DND-41 (cell line): Measurements from ENCODE around the gene RAI1.

Source experiments
- ATAC-seq: fragments of 200-7000 bp; cut with Tn5 transposase; 3 replicates; pipeline ENCODE4 v1.9.1; 2021; ENCODE audit warnings: low read depth; ENCODE audit not compliant: insufficient read depth
- DNase-seq: peaks from one replicate; pipeline ENCODE4 v3.0.0-alpha.2; 2020
- H2AFZ ChIP-seq: 2 replicates; pipeline ENCODE4 v1.6.0; 2012; ENCODE audit warnings: low read depth, low read length
- H3K27ac ChIP-seq: 2 replicates; pipeline ENCODE4 v1.5.1; 2012; ENCODE audit warnings: low read length, inconsistent platforms
- H3K27me3 ChIP-seq: fragments of 200-600 bp; sonication (generic); 2 replicates; pipeline ENCODE4 v1.6.0; 2012; ENCODE audit warnings: low read length, mild to moderate bottlenecking, inconsistent platforms; ENCODE audit not compliant: insufficient read depth, poor library complexity
- H3K36me3 ChIP-seq: 2 replicates; pipeline ENCODE4 v1.5.1; 2012; ENCODE audit warnings: low read length, inconsistent platforms; ENCODE audit not compliant: insufficient read depth
- H3K4me1 ChIP-seq: 2 replicates; pipeline ENCODE4 v1.5.1; 2012; ENCODE audit warnings: mild to moderate bottlenecking, low read length; ENCODE audit not compliant: insufficient read depth
- H3K4me2 ChIP-seq: 2 replicates; pipeline ENCODE4 v1.6.0; 2012; ENCODE audit warnings: mild to moderate bottlenecking, moderate library complexity, low read length, inconsistent platforms; ENCODE audit not compliant: insufficient read depth
- H3K4me3 ChIP-seq, 2 experiments: fragments of 200-600 bp in 1 of 2; shearing (Covaris generic) in 1 of 2; 2 replicates each; pipeline ENCODE4 v1.5.1; 2012 to 2016; ENCODE audit warnings: inconsistent platforms in 2 of 2, low read length in 2 of 2, mild to moderate bottlenecking in 2 of 2, low read depth in 1 of 2, moderate library complexity in 1 of 2
- H3K79me2 ChIP-seq: 2 replicates; pipeline ENCODE4 v1.6.0; 2012; ENCODE audit warnings: low read length, inconsistent platforms; ENCODE audit not compliant: insufficient read depth
- H3K9ac ChIP-seq: 2 replicates; pipeline ENCODE4 v1.6.0; 2012; ENCODE audit warnings: low read depth, mild to moderate bottlenecking, inconsistent platforms, low read length, moderate library complexity
- H3K9me3 ChIP-seq: 2 replicates; pipeline ENCODE4 v1.5.1; 2012; ENCODE audit warnings: low read length, moderate library complexity, mild to moderate bottlenecking, inconsistent platforms; ENCODE audit not compliant: insufficient read depth, severe bottlenecking
- H4K20me1 ChIP-seq: 2 replicates; pipeline ENCODE4 v1.6.0; 2012; ENCODE audit warnings: low read length; ENCODE audit not compliant: insufficient read depth
- EZH2 ChIP-seq: IDR thresholded peaks from 3 replicates; pipeline ENCODE4 v1.6.1; 2012; ENCODE audit warnings: borderline replicate concordance, low read depth, mild to moderate bottlenecking, moderate library complexity, low read length, inconsistent platforms; ENCODE audit not compliant: severe bottlenecking
- TF ChIP-seq, protein P1 (sequence below): IDR thresholded peaks from 2 replicates; pipeline ENCODE4 v1.5.1; 2012; ENCODE audit warnings: borderline replicate concordance, low read length, moderate library complexity, mild to moderate bottlenecking; ENCODE audit not compliant: poor library complexity, severe bottlenecking; ENCODE audit errors: extremely low read depth

Gene RAI1

DNA sequence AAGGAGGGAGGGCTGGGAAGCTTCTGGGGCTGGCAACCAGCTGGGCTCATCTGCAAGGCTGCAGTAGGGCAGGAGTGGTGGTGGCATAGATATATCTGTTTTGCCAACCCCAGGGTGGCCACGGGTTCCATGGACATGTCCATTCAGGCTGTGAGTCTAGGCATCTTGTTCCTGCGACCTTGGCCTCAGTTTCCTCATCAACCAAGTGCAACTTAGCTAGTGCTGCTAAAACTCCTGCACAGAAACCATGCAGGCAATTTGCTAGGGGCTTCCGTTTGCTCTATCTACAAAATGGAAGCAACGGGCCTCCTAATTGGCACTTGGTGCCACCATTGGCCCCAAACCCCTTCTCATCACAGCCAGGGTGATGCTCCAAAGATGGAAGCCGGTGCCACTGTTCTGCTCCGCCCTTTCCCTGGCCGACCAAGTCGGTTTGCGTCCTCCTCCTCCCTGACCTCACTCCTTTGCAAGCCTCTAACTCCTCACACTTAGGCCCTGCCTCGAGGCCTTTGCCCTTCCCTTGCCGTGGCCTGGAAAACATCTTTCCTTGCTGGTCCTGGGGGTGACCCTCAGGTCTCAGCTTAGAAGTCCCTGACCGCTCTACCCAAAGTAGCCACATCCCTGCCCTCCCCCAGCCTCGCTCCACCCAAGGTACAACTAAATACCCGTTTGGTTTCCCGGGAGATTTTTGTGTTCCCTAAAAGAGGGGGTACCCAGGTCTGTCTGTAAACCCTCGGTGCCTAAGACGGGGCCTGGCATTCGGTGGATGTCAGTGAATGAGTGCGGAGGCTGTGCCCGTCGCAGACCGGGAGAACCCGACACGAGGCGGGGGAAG is 154.4 kb downstream of the RAI1 start:
- TF ChIP-seq, protein P1, sequence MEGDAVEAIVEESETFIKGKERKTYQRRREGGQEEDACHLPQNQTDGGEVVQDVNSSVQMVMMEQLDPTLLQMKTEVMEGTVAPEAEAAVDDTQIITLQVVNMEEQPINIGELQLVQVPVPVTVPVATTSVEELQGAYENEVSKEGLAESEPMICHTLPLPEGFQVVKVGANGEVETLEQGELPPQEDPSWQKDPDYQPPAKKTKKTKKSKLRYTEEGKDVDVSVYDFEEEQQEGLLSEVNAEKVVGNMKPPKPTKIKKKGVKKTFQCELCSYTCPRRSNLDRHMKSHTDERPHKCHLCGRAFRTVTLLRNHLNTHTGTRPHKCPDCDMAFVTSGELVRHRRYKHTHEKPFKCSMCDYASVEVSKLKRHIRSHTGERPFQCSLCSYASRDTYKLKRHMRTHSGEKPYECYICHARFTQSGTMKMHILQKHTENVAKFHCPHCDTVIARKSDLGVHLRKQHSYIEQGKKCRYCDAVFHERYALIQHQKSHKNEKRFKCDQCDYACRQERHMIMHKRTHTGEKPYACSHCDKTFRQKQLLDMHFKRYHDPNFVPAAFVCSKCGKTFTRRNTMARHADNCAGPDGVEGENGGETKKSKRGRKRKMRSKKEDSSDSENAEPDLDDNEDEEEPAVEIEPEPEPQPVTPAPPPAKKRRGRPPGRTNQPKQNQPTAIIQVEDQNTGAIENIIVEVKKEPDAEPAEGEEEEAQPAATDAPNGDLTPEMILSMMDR: no peak
- no peak for TF ChIP-seq EZH2
- H3K9me3 ChIP-seq: no peaks in the 10 kb centered on the region
- H3K4me1 ChIP-seq: peaks cover 44% of the 10 kb centered on the region
- H4K20me1 ChIP-seq: peaks cover 6% of the 10 kb centered on the region; the same call in 1 of the 2 replicates
- peak overlapping the region; percentile 53 for H3K27ac ChIP-seq
- H2AFZ ChIP-seq: peak overlapping the region; percentile 66
- H3K79me2 ChIP-seq: peaks cover 17% of the 10 kb centered on the region
- no peak for ATAC-seq
- H3K4me2 ChIP-seq: peak overlapping the region; percentile 82
- H3K36me3 ChIP-seq: peaks cover 4% of the 10 kb centered on the region; the same call in 1 of the 2 replicates
- no peak for DNase-seq
- no peaks in the 10 kb centered on the region for H3K27me3 ChIP-seq
- peak overlapping the region; percentile 79 for H3K9ac ChIP-seq
- H3K4me3 ChIP-seq: peak overlapping the region in 1 of 2 experiments; percentile 76; a peak in 3 of 4 replicates

DNA sequence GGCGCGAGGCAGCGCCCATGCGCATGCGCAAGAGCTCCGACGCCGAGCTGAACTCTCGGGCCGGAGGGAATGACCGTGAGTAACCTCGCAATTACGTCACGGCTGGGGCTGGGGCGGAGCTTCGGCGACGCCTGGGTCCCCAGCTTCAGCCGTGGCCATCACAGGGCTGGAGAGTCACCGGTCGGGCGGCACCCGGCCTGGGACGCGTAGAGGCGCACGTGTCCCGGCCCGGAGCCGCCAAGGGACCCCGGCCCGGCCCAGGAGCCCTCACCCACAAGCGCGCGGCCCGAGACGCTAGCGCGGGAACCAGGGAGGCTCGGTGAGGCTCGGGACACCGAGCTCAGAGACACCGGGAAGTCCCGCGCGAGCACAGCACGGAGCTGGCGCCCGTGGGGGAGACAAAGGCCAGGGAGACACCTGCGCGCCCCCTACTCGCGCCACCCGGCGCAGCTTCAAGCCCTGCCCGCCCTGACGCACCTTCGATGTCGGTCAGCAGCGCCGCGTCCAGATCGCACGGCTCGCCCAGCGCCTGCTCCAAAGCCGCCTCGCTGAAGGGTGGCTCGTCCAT is 155.1 kb downstream of the RAI1 start:
- Histone ChIP-seq H3K9ac (peak overlapping the region; percentile 79), H3K27ac (peak overlapping the region; percentile 53), H3K9me3 (no peaks in the 10 kb centered on the region), H3K4me2 (peak overlapping the region; percentile 82), H3K79me2 (peaks cover 17% of the 10 kb centered on the region), H3K4me1 (peaks cover 44% of the 10 kb centered on the region), H4K20me1 (peaks cover 3% of the 10 kb centered on the region; the same call in 1 of the 2 replicates), H3K36me3 (peaks cover 4% of the 10 kb centered on the region; the same call in 1 of the 2 replicates), H3K27me3 (no peaks in the 10 kb centered on the region), H3K4me3 (peak overlapping the region; percentile 40 to 76; a peak in 3 of 4 replicates), H2AFZ (peak overlapping the region; percentile 66)
- peak; percentile 91 for DNase-seq
- ATAC-seq: peak; percentile 78
- TF ChIP-seq, protein P1: peak; percentile 16
- no peak for TF ChIP-seq EZH2

DNA sequence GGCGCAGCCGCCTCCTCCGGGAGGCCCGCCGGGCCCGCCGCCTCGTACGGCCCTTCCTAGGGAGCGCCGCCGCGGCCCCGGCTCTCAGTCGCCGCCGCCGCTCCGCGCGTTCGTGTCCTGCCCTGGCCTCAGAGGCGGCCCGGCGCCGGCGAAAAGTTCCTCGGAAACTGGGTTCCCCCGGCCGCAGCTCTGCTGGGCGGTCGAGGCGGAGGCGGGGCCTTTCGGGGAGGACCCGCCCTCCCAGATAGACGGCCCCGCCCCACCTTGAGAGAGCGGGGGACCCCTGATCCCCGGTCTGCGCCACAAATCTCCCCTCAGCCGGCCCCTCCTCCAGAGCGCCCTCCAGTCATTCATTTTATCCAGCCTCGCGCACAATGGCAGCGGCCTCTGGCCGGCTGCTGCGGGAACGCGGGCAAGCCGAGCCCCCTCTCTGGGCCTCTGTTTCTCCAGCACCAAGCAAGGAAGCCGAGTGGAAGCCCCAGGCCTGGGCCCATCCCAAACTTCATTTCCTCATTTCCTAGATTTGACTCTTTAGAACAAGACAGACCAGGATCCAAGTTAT is 155.6 kb downstream of the RAI1 start, which contains the start of gene SREBF1:
Gene SREBF1 (minus strand): TSS at position 169 of the 562 bp plus-strand sequence. CDS start 169 bp downstream, outside the sequence.
- DNase-seq (peak; percentile 45), ATAC-seq (peak; percentile 45)
- Histone ChIP-seq H3K4me2 (peak within 1 kb of the TSS; percentile 82), H3K4me1 (peaks cover 44% of the 10 kb centered on the region), H4K20me1 (0 out of 2 replicates have a peak, but pooled peaks cover 4% of the 10 kb centered on the region), H3K79me2 (peaks cover 17% of the 10 kb centered on the region), H3K4me3 (peak within 1 kb of the TSS; percentile 40 to 76; a peak in 3 of 4 replicates), H3K9me3 (no peaks in the 10 kb centered on the region), H3K36me3 (peaks cover 4% of the 10 kb centered on the region; the same call in 1 of the 2 replicates), H3K9ac (peak within 1 kb of the TSS; percentile 79), H2AFZ (peak within 1 kb of the TSS; percentile 66), H3K27ac (peak within 1 kb of the TSS; percentile 53), H3K27me3 (no peaks in the 10 kb centered on the region)
- no peak for TF ChIP-seq EZH2
- TF ChIP-seq, protein P1: no peak
